ENCODE data around the gene PABPC1L.

- TF ChIP-seq TAF1 (IDR thresholded peaks at IDR 0.05; ENCODE audit: low read depth, low read length): no peak
- TF ChIP-seq POLR2A (IDR thresholded peaks at IDR 0.05; ENCODE audit: low read depth, low read length): no peak
Measured at GRCh38 chr20:44958276-44958675, 48.4 kb downstream of the PABPC1L start.
